Measurements from ENCODE around the gene TADA3. TPM values are rescaled to one million over a fixed set of nuclear protein-coding genes. Genes with fewer than 3 reads are reported as not detected.

TADA3 gene
- total RNA-seq, 1 experiment from 2014 or later: 49.0 TPM

DNA sequence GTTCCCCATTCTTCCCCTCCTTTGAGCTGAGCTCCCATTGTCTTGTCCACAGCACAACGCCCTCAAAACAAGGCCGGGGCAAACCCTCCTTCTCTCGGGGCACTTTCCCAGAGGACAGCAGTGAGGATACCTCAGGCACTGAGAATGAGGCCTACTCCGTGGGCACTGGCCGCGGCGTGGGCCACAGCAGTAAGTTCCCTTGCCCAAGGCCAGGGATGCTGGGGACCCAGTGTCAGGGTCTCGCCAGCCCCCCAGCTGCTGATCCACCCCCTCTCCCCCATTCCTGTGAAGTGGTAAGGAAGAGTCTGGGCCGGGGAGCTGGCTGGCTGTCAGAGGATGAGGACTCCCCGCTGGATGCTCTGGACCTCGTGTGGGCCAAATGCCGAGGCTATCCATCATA lies 46.8 kb downstream of the TADA3 start:
- POLR2A ChIA-PET: no interaction called here
- CTCF ChIA-PET: no interaction called here
- H3K9me3 Mint-ChIP-seq: no peaks in the 10 kb centered on the region
- H3K27ac Mint-ChIP-seq: no peak overlapping the region
- ATAC-seq: no peak
- peaks cover 63% of the 10 kb centered on the region for H3K36me3 Mint-ChIP-seq
- no peak for DNase-seq (ENCODE audit: low spot score)
- H3K4me1 Mint-ChIP-seq: peaks cover 8% of the 10 kb centered on the region
- TF ChIP-seq ZNF423 (CRISPR knock-in tag; IDR thresholded peaks at IDR 0.05): no peak
- TF ChIP-seq NFYB (CRISPR knock-in tag; conservative IDR thresholded peaks at IDR 0.05; ENCODE audit: low read depth): no peak
- TF ChIP-seq, protein P1, sequence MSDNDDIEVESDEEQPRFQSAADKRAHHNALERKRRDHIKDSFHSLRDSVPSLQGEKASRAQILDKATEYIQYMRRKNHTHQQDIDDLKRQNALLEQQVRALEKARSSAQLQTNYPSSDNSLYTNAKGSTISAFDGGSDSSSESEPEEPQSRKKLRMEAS (CRISPR knock-in tag; IDR thresholded peaks at IDR 0.05): no peak
- TF ChIP-seq NFE2L1 (CRISPR knock-in tag; IDR thresholded peaks at IDR 0.05): no peak
- TF ChIP-seq TCF7 (CRISPR knock-in tag; IDR thresholded peaks at IDR 0.05; ENCODE audit: low read depth): no peak
- TF ChIP-seq, protein P2, sequence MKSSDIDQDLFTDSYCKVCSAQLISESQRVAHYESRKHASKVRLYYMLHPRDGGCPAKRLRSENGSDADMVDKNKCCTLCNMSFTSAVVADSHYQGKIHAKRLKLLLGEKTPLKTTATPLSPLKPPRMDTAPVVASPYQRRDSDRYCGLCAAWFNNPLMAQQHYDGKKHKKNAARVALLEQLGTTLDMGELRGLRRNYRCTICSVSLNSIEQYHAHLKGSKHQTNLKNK (CRISPR knock-in tag; IDR thresholded peaks at IDR 0.05): no peak
- TF ChIP-seq SMAD4 (CRISPR knock-in tag; IDR thresholded peaks at IDR 0.05): no peak
- TF ChIP-seq PRRX2 (CRISPR knock-in tag; IDR thresholded peaks at IDR 0.05): no peak
- TF ChIP-seq, protein P3, sequence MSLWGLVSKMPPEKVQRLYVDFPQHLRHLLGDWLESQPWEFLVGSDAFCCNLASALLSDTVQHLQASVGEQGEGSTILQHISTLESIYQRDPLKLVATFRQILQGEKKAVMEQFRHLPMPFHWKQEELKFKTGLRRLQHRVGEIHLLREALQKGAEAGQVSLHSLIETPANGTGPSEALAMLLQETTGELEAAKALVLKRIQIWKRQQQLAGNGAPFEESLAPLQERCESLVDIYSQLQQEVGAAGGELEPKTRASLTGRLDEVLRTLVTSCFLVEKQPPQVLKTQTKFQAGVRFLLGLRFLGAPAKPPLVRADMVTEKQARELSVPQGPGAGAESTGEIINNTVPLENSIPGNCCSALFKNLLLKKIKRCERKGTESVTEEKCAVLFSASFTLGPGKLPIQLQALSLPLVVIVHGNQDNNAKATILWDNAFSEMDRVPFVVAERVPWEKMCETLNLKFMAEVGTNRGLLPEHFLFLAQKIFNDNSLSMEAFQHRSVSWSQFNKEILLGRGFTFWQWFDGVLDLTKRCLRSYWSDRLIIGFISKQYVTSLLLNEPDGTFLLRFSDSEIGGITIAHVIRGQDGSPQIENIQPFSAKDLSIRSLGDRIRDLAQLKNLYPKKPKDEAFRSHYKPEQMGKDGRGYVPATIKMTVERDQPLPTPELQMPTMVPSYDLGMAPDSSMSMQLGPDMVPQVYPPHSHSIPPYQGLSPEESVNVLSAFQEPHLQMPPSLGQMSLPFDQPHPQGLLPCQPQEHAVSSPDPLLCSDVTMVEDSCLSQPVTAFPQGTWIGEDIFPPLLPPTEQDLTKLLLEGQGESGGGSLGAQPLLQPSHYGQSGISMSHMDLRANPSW (CRISPR knock-in tag; conservative IDR thresholded peaks at IDR 0.05; ENCODE audit: low read depth): no peak
- no peak for TF ChIP-seq NR1H2 (CRISPR knock-in tag; IDR thresholded peaks at IDR 0.05)
- TF ChIP-seq, protein P4, sequence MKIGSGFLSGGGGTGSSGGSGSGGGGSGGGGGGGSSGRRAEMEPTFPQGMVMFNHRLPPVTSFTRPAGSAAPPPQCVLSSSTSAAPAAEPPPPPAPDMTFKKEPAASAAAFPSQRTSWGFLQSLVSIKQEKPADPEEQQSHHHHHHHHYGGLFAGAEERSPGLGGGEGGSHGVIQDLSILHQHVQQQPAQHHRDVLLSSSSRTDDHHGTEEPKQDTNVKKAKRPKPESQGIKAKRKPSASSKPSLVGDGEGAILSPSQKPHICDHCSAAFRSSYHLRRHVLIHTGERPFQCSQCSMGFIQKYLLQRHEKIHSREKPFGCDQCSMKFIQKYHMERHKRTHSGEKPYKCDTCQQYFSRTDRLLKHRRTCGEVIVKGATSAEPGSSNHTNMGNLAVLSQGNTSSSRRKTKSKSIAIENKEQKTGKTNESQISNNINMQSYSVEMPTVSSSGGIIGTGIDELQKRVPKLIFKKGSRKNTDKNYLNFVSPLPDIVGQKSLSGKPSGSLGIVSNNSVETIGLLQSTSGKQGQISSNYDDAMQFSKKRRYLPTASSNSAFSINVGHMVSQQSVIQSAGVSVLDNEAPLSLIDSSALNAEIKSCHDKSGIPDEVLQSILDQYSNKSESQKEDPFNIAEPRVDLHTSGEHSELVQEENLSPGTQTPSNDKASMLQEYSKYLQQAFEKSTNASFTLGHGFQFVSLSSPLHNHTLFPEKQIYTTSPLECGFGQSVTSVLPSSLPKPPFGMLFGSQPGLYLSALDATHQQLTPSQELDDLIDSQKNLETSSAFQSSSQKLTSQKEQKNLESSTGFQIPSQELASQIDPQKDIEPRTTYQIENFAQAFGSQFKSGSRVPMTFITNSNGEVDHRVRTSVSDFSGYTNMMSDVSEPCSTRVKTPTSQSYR (CRISPR knock-in tag; IDR thresholded peaks at IDR 0.05): no peak
- TF ChIP-seq, protein P5, sequence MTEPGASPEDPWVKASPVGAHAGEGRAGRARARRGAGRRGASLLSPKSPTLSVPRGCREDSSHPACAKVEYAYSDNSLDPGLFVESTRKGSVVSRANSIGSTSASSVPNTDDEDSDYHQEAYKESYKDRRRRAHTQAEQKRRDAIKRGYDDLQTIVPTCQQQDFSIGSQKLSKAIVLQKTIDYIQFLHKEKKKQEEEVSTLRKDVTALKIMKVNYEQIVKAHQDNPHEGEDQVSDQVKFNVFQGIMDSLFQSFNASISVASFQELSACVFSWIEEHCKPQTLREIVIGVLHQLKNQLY (CRISPR knock-in tag; IDR thresholded peaks at IDR 0.05): no peak
- no peak for TF ChIP-seq ELF4 (CRISPR knock-in tag; IDR thresholded peaks at IDR 0.05; ENCODE audit: low read depth)
- TF ChIP-seq, protein P6, sequence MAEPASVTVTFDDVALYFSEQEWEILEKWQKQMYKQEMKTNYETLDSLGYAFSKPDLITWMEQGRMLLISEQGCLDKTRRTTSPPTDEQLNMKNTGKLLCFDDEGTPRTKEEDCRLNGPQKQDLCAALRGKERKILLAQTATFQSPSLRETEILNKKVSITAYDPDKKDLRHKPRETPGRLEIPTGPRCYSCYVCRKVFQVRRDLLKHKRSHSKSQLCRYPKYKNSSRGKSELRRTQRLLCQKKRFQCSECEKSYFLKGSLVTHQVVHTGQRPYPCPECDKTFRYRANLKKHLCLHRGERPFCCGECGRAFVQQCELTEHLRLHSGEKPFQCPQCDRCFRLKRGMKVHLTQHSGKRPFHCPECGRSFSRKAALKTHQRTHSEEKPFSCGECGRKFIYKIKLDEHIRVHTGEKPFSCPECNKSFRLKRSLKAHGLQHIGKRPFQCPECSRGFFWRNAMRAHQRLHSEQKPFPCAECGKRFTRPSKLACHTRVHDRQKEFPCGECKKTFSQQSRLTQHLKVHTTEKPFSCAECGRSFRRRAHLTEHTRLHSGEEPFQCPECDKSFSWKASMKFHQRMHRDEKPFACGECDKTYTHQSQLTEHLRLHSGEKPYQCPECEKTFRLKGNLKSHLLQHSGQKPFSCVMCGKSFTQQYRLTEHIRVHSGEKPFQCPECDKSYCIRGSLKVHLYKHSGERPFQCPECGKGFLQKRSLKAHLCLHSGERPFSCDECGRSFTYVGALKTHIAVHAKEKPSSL (CRISPR knock-in tag; conservative IDR thresholded peaks at IDR 0.05): no peak
- H3K4me3 Mint-ChIP-seq: no peak overlapping the region
- no peaks in the 10 kb centered on the region for H3K27me3 Mint-ChIP-seq (ENCODE audit: low read depth)

DNA sequence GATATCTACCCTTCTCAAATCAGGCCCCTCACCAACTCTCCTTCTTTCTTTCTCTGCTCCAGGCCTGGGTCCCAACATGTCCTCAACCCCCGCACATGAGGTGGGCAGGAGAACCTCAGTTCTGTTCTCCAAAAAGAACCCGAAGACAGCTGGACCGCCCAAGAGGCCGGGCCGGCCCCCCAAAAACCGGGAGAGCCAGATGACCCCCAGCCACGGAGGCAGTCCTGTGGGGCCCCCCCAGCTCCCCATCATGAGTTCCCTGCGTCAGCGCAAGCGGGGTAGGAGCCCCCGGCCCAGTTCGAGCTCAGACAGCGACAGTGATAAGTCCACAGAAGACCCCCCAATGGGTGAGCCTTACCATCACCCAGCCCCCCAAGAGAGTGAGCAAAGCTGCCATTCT lies 48.1 kb downstream of the TADA3 start:
- ATAC-seq (no peak), DNase-seq (ENCODE audit: low spot score) (no peak)
- H3K4me3 Mint-ChIP-seq: no peak overlapping the region
- no peaks in the 10 kb centered on the region for H3K27me3 Mint-ChIP-seq (ENCODE audit: low read depth)
- ChIA-PET POLR2A (no interaction called here), CTCF (interaction anchor here (1.0 kb wide), 1 partner anchor 17 kb away, joined by 3 read pairs; no protein-coding TSS in a partner anchor)
- peaks cover 75% of the 10 kb centered on the region for H3K36me3 Mint-ChIP-seq
- H3K27ac Mint-ChIP-seq: no peak overlapping the region
- H3K4me1 Mint-ChIP-seq: peaks cover 3% of the 10 kb centered on the region
- no peaks in the 10 kb centered on the region for H3K9me3 Mint-ChIP-seq
- TF ChIP-seq ZNF121 (CRISPR knock-in tag; IDR thresholded peaks at IDR 0.05): no peak
- TF ChIP-seq, protein P2 (CRISPR knock-in tag; IDR thresholded peaks at IDR 0.05): no peak
- TF ChIP-seq, protein P7, sequence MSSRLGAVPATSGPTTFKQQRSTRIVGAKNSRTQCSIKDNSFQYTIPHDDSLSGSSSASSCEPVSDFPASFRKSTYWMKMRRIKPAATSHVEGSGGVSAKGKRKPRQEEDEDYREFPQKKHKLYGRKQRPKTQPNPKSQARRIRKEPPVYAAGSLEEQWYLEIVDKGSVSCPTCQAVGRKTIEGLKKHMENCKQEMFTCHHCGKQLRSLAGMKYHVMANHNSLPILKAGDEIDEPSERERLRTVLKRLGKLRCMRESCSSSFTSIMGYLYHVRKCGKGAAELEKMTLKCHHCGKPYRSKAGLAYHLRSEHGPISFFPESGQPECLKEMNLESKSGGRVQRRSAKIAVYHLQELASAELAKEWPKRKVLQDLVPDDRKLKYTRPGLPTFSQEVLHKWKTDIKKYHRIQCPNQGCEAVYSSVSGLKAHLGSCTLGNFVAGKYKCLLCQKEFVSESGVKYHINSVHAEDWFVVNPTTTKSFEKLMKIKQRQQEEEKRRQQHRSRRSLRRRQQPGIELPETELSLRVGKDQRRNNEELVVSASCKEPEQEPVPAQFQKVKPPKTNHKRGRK (CRISPR knock-in tag; IDR thresholded peaks at IDR 0.05; ENCODE audit: borderline replicate concordance): no peak
- no peak for TF ChIP-seq NR2C2 (CRISPR knock-in tag; IDR thresholded peaks at IDR 0.05)
- no peak for TF ChIP-seq HMGA2 (CRISPR knock-in tag; IDR thresholded peaks at IDR 0.05)
- TF ChIP-seq OVOL2 (CRISPR knock-in tag; IDR thresholded peaks at IDR 0.05; ENCODE audit: borderline replicate concordance): no peak
- no peak for TF ChIP-seq ATF1 (CRISPR knock-in tag; IDR thresholded peaks at IDR 0.05)
- TF ChIP-seq, protein P8, sequence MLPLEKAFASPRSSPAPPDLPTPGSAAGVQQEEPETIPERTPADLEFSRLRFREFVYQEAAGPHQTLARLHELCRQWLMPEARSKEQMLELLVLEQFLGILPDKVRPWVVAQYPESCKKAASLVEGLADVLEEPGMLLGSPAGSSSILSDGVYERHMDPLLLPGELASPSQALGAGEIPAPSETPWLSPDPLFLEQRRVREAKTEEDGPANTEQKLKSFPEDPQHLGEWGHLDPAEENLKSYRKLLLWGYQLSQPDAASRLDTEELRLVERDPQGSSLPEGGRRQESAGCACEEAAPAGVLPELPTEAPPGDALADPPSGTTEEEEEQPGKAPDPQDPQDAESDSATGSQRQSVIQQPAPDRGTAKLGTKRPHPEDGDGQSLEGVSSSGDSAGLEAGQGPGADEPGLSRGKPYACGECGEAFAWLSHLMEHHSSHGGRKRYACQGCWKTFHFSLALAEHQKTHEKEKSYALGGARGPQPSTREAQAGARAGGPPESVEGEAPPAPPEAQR (CRISPR knock-in tag; IDR thresholded peaks at IDR 0.05): no peak
- TF ChIP-seq, protein P9, sequence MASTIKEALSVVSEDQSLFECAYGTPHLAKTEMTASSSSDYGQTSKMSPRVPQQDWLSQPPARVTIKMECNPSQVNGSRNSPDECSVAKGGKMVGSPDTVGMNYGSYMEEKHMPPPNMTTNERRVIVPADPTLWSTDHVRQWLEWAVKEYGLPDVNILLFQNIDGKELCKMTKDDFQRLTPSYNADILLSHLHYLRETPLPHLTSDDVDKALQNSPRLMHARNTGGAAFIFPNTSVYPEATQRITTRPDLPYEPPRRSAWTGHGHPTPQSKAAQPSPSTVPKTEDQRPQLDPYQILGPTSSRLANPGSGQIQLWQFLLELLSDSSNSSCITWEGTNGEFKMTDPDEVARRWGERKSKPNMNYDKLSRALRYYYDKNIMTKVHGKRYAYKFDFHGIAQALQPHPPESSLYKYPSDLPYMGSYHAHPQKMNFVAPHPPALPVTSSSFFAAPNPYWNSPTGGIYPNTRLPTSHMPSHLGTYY (CRISPR knock-in tag; IDR thresholded peaks at IDR 0.05): no peak
